PFSK-1 (cell line): ENCODE results near the gene BPIFB3.

ENCODE experiments used
- FOXP2 ChIP-seq: optimal IDR thresholded peaks from 2 replicates; pipeline ENCODE3; 2011; ENCODE audit warnings: borderline replicate concordance, control low read depth, inconsistent platforms; ENCODE audit not compliant: insufficient read depth; ENCODE audit errors: extremely low read length, extremely low read depth
- POLR2AphosphoS5 ChIP-seq: IDR thresholded peaks from 2 replicates; pipeline ENCODE4 v1.6.1; 2012; ENCODE audit warnings: low read depth, mild to moderate bottlenecking, control low read depth, low read length, moderate library complexity
- SIN3A ChIP-seq: IDR thresholded peaks from 2 replicates; pipeline ENCODE4 v1.6.1; 2012; ENCODE audit warnings: mild to moderate bottlenecking, low read length, moderate library complexity, borderline replicate concordance; ENCODE audit not compliant: insufficient read depth
- TAF1 ChIP-seq: IDR thresholded peaks from 2 replicates; pipeline ENCODE4 v1.6.1; 2012; ENCODE audit warnings: low read length, control low read depth, borderline replicate concordance; ENCODE audit not compliant: insufficient read depth
- TF ChIP-seq, protein P1 (sequence below), 2 experiments: IDR thresholded peaks; 2 replicates each; pipeline versions ENCODE4 v1.6.1 to v1.8.0; 2011 to 2012; ENCODE audit warnings: low read depth in 2 of 2, low read length in 2 of 2, control low read depth in 1 of 2, inconsistent platforms in 1 of 2, mild to moderate bottlenecking in 1 of 2, moderate library complexity in 1 of 2; ENCODE audit not compliant: insufficient read depth in 1 of 2

The BPIFB3 gene

DNA sequence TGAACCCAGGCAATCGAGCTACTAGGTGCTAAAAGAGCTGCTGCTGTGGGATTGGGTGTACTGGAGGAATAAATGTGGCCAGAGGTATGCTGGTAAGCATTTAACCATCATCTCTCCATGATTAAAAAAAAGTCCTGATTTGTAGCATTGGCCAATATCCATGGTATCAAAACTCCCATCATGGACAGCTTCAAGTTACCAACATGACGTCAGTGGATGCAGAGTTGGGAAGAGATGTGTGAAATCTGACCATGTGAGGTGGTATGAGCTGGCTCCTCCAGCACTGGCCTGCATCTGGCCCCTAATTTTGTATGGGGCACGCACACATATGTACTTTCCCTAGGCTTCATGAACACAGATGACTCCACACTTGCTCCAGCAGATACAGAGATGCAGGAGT, 37.4 kb downstream of the BPIFB3 start:
- no peak for TF ChIP-seq TAF1
- no peak for TF ChIP-seq POLR2AphosphoS5
- TF ChIP-seq, protein P1, sequence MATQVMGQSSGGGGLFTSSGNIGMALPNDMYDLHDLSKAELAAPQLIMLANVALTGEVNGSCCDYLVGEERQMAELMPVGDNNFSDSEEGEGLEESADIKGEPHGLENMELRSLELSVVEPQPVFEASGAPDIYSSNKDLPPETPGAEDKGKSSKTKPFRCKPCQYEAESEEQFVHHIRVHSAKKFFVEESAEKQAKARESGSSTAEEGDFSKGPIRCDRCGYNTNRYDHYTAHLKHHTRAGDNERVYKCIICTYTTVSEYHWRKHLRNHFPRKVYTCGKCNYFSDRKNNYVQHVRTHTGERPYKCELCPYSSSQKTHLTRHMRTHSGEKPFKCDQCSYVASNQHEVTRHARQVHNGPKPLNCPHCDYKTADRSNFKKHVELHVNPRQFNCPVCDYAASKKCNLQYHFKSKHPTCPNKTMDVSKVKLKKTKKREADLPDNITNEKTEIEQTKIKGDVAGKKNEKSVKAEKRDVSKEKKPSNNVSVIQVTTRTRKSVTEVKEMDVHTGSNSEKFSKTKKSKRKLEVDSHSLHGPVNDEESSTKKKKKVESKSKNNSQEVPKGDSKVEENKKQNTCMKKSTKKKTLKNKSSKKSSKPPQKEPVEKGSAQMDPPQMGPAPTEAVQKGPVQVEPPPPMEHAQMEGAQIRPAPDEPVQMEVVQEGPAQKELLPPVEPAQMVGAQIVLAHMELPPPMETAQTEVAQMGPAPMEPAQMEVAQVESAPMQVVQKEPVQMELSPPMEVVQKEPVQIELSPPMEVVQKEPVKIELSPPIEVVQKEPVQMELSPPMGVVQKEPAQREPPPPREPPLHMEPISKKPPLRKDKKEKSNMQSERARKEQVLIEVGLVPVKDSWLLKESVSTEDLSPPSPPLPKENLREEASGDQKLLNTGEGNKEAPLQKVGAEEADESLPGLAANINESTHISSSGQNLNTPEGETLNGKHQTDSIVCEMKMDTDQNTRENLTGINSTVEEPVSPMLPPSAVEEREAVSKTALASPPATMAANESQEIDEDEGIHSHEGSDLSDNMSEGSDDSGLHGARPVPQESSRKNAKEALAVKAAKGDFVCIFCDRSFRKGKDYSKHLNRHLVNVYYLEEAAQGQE (IDR thresholded peaks at IDR 0.05; ENCODE audit: insufficient read depth in 1 of 2, low read depth in 2 of 2, low read length in 2 of 2) = no peak
- TF ChIP-seq FOXP2 = no peak
- TF ChIP-seq SIN3A = no peak

DNA sequence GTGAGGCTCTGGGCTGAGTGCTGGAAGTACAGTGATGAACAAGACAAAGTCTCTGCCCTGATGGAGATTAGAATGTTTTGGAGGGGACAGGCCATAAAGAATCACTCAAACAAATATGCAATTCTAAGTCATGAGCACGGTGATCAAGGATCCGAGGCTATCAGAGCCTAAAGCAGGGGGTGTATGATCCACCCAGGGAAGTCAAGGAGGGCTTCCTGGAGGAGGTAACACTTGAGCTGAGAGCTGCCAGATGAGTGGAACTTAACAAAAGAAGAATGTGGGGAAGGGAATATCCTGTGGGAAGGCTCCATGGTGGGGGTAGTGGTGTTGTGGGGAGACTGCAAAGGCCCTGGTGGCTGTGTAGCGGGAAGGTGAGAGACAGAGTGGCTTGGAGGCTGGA, 38.0 kb downstream of the BPIFB3 start:
- TF ChIP-seq, protein P1 (IDR thresholded peaks at IDR 0.05; ENCODE audit: insufficient read depth in 1 of 2, low read depth in 2 of 2, low read length in 2 of 2) = no peak
- TF ChIP-seq TAF1 (no peak), SIN3A (no peak), FOXP2 (no peak), POLR2AphosphoS5 (no peak)

DNA sequence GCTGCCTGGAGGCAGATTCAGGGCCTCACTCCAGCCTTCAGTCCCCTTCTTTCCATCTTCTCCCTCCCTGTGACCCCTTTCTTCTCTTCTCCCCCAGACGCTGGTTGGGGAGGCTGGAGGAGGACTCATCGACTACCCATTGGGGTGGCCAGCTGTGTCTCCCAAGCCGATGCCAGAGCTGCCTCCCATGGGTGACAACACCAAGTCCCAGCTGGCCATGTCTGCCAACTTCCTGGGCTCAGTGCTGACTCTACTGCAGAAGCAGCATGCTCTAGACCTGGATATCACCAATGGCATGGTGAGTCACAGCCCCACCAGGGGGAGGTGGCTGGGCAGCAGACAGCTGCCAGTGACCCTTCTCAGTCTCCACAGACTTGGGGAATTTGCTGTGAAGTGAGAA, 38.7 kb downstream of the BPIFB3 start:
- no peak for TF ChIP-seq TAF1
- TF ChIP-seq POLR2AphosphoS5 = no peak
- no peak for TF ChIP-seq FOXP2
- TF ChIP-seq, protein P1 (IDR thresholded peaks at IDR 0.05; ENCODE audit: insufficient read depth in 1 of 2, low read depth in 2 of 2, low read length in 2 of 2) = no peak
- no peak for TF ChIP-seq SIN3A

DNA sequence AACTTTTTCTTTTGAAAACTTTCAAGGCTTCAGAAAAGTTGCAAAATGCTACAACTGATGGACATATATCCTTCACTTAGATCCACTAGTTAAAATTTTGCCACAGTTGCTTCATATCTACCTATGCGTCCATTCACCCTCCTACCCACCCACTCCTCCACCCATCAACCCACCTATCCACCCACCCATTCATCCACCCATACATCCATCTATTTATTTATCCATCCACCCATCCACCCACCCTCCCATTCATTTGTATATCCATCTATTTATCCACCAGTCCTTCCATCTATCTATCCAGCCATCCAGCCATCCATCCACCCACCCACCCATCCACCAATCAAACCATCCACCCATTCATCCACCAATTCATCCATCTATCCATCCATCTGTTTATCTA, 39.4 kb downstream of the BPIFB3 start:
- TF ChIP-seq POLR2AphosphoS5 = no peak
- no peak for TF ChIP-seq SIN3A
- TF ChIP-seq, protein P1 (IDR thresholded peaks at IDR 0.05; ENCODE audit: insufficient read depth in 1 of 2, low read depth in 2 of 2, low read length in 2 of 2) = no peak
- TF ChIP-seq TAF1 = no peak
- no peak for TF ChIP-seq FOXP2

DNA sequence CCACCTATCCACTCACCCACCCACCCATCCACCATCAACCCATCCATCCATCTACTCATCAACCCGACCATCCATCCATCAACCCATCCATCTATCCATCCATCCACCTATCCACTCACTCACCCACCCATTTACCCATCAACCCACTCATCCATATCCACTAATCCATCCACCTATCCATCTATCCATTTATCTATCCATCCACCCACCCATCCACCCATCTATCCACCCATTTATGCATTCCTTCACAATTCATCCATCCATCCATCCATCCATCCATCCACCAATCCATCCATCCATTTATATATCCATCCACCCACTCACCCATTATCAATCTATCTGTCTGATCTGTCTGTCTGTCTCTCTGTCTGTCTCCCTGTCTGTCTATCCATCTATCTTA, 39.9 kb downstream of the BPIFB3 start:
- TF ChIP-seq TAF1 = no peak

DNA sequence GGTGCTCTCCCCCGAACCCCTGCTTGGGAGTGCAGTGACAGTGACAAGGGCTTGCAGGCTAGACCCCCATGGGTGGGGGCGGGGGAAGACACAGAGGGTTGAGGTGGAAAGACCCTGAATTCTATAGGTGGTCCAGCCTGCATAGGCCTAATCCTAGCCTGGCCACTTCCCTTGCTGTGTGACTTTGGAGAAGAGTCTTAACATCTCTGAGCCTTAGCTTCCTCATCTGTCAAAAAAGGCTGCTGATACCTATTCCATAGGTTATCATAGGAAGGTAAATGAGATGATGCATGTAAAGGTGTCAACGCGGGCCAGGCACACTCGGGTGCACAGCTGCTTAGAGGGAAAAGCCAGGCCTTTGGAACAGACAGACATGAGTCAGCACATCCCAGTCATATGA, 41.5 kb downstream of the BPIFB3 start:
- TF ChIP-seq, protein P1 (IDR thresholded peaks at IDR 0.05; ENCODE audit: insufficient read depth in 1 of 2, low read depth in 2 of 2, low read length in 2 of 2) = no peak
- no peak for TF ChIP-seq TAF1
- no peak for TF ChIP-seq FOXP2
- no peak for TF ChIP-seq POLR2AphosphoS5
- TF ChIP-seq SIN3A = no peak
